ENCODE results near the gene CDY2A.
"Not testable (repeated sequence)": the region's sequence is repeated elsewhere in the genome, so short reads cannot be mapped to it uniquely, and the experiment has no call there.

CDY2A gene, protein sequence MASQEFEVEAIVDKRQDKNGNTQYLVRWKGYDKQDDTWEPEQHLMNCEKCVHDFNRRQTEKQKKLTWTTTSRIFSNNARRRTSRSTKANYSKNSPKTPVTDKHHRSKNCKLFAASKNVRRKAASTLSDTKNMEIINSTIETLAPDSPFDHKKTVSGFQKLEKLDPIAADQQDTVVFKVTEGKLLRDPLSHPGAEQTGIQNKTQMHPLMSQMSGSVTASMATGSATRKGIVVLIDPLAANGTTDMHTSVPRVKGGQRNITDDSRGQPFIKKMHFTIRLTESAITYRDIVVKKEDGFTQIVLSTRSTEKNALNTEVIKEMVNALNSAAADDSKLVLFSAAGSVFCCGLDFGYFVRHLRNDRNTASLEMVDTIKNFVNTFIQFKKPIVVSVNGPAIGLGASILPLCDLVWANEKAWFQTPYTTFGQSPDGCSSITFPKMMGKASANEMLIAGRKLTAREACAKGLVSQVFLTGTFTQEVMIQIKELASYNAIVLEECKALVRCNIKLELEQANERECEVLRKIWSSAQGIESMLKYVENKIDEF

DNA sequence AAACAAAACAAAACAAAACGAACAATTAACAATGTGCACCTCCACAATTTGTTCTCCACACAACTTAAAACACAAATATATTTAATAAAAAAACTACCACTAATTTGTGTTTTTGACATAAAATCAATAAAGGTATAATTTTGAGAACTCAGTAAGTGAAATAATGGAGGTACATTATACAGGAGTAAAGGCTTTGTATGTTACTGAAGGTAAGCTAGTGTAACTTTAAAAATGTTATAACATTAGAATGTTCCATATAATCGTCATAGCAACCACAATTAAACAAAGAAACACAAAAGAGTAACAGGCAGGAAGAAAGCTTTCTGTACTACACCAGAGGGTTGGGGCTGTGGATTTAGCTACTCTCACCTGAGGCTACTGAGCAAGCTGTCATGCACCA, at the start of gene CDY2A:
Gene CDY2A (plus strand): TSS at position 301 of the 400 bp plus-strand sequence. CDS start 328 bp downstream, outside the sequence.
- not testable (repeated sequence) for DNase-seq

DNA sequence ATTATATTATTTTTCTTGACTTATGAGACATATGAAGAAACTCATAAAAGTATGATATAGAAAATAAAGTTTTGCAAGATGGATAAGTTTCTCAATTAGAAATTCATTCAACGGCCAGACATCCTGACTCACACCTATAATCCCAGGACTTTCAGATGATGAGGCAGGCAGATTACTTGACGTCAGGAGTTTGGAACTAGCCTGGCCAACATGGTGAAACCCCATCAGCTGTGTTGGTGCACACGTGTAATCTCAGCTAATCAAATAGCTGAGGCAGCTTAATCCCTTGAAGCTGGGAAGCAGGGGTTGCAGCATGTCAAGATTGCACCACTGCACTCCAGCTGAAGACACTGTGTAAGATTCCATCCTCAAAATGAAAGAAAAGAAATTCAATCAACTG, 28.0 kb upstream of the CDY2A start:
- DNase-seq = not testable (repeated sequence)

DNA sequence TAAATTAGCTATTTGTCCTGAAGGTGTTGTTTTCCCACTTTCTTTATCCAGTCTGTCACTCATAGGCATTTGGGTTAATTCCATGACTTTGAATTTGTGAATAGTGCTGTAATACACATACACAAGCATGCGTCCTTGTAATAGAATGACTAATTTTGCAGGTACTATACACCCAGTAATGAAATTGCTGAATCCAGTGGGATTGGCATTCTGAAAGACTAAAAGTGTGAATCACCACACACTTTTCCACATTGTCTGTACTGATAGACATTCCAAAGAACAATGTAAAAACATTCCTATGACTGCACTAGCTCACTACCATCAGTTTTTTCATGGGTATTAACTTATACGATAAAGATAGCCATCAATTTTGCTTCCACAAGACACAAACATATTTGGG, 27.3 kb upstream of the CDY2A start:
- DNase-seq = not testable (repeated sequence)

DNA sequence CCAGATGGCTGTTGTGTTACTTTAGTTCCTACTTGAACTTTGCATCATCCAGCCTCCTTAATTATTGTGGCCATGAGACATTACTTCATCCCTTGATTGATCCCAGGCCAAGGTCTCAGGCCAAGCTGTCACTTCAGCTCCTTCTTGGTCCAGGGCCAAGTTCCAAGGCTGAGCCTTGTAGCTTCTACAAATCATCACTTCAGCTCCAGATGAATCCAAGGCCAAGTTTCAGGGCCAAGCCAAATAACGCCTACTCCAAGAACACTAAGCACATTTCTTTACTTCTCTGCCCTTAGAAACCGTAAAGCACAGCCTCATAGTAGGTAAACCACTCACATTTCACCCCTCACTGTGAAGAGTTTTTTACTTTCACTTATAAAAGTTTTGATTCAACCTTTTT, 1.7 kb upstream of the CDY2A start:
- not testable (repeated sequence) for DNase-seq

DNA sequence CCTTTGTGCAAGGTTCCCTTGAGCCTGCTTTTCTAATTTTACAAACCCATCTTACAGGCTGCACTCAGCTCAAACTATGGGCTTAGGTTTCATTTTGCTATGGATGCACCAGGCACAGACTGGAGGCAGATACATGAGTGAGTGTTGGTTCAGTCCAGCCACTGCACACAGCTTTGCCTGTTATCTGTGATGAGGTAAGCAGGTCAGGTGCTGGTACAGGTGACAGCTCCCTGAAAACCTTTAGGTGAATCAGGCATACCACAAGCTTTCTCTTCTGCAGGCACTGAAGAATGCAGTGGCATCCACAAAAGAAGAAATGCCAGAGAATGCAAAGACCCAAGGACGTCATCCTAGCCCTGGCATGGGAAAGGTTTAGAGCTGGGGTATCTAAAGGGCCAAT, 3.3 kb downstream of the CDY2A start:
- not testable (repeated sequence) for DNase-seq

DNA sequence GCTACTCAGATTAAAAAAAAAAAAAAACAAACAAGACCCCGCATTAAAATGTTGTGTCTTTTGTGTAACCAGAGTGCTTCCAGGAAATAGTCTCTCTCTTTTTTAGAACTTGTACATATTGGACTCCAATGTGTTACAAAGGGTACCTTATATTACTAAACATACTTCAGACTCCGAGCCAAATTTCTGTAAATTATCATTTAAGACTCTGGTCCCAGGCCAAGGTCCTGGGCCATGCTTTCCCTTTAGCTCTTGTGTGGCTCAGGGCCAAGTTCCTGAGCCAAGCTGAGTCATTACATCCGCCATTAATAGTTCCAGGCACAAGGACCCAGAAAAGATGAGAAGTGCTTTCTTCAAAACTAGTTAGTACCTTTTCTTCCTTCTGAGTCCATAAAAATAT, 4.6 kb downstream of the CDY2A start:
- not testable (repeated sequence) for DNase-seq

DNA sequence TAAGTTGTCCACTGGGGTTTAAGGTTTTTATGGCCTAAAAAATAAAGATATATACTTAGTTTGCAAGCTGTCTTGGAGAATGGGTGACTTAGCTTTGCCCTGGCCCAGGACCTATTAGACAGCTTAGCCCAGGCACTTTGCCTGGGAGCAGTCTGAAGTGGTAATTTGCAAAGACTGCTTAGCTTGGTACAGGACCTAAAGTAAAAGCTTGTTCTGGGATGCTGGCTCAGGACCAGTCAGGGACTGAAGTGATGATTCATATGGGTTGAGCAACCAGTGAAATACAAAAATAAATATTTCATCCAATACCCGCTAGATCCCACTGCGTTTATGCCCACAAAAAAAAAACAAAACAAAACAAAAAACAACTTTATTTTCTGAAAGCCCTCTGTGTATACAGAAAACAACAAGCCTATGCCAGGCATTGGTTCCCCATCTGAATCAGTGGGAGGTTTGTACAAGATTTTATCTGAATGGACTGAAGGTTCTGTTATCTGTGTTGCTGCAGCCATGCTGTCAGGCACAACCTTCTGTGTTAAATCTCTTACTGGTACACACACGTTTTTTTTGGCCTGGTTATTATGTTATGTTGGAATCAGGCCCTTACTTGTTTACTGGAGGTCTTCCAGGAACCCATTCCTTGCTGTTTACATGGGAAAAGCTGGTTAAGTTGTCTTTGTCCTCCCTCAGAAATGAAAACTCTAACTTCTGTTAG, 8.7 kb downstream of the CDY2A start:
- DNase-seq = not testable (repeated sequence)

DNA sequence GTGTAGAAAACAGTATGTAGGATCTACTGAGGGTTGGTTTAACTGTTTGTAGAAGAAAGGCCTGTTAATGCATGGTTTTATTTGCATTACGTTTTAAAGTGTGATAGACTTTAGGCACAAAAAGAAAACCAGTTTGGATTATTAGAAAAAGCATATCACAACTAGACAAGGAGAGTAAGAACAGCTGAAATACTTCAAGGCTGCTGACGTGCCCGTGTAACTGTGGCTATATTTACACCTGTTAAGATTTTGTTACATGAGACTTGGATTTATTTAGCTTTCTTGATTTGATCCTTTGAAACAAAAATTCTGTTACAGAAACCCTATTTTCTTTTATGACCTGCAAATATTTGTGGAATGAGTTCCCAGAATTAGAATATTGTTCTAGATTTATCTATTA, 9.3 kb downstream of the CDY2A start:
- DNase-seq = not testable (repeated sequence)

DNA sequence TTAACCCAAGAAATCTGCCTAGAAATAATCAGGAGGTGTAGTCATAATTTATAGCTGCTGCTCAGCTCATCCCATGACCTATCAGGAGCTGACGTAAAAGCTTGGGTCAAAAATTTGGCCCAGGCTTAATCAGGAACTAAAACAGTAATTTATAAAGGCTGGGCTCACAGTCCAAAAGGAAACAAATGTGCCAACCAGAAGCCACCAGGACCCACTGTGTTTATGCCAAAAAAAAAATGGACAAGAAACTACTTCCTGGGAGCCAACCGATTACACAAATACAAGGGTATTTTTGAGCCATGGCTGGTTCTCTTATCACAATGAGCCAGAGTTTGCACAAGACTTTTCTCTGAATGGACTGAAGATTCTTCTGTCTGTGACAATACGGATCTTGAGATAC, 19.4 kb downstream of the CDY2A start:
- DNase-seq = not testable (repeated sequence)

DNA sequence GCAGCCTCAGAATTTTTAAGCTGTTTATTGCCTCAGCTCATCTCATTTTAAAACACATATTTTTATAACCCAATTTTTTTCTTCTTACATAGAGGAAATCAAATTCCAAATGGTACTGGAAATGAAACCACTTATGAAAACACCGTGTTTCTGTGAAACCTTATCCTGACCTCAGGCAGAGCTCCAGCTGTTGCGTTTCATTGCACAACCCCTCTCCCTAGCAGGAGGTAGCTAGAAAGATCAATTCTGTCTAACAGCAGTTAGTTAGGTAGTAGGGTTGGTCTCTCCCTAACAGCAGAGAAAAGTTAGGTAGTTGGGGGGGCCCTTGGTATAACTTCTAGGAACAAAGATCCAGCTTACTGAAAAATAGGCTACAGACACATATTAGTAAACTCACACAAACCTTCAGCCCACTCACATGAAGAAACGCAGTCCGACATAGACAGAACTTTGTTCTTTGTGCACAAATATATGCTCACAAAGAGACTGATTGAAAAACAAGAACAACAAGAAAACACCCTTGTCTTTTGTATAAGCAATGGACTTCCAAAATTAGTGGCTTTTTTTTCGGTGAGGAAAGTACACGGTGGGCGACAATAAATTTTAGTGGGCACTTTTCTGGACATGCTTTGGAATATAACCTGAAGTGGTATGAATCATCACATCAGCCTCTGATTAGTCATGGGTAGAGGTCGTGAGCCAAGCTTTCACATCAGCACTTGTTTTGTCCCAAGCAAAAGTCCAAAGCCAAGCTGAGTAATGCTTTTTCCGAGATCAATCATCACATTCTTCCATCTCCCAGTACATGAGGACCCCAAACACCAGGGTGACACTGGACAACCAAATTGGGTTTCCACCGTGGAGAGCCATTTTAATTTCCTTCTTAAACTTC, 22.8 kb downstream of the CDY2A start:
- DNase-seq = not testable (repeated sequence)

DNA sequence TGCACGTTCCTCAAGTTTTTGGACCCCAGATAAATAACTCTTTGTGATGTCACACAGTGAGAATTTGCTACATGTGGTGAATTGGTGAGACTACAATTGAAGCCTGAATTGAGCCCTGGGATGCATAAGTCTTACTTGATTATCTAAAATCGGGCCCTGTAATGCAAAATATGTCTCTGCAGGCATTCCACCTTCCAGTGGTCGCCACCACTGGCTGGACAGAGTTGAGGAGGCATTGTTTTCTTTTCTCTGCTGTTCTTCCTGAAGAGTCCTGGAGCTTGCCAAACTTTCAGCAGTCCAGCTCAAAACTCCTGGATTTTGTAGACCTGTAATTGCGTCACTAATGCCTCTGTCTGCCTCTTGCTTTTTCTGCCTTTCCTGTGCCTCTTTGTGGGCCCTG, 23.5 kb downstream of the CDY2A start:
- DNase-seq = not testable (repeated sequence)

DNA sequence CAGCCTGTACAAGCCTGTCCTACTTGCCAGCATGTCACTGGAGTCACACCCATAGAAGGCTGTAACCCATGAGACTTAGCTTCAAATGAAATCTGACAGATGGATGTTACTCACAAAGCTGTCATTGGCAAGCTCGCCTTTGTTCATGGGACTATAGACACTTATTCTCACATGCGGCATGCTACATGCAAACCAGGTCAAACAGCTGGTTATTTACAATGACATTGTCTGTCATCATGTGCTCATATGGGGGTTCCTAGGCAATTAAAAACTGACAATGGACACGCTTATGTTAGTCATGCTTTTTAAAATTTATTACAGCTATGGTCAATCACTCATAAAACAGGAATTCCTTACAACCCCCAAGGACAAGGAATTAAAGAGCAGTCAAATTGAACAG, 30.9 kb downstream of the CDY2A start:
- not testable (repeated sequence) for DNase-seq

DNA sequence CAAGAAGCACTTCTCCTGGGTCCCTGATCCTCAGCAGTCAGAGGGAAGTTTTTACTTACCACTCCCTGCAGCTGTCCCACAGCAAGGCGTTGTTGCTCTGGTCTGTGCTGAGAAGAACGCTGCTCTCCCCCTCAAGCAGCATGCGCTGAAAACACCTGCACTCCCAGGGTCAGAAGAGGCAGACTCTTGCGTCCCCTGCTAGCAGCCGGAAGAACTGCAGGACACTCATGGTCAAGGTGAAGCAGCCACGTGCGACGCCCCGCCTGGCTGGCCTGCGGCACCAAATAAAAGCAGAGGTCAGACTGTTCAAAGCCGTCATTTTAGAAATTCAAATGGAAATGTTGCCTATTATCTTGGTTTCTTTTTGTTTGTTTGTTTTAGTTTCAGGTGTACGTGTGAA, 47.9 kb downstream of the CDY2A start:
- DNase-seq = not testable (repeated sequence)

Measured in activated CD4-positive, alpha-beta T cell treated with anti-CD3 and anti-CD28 coated beads, Interleukin-2, Interleukin-6, amounts not matched to agents 100 ng/mL and 50 ng/mL, durations not matched to agents 16 hours and 8 hours (primary cell).